Karpas-422 (cell line): ENCODE results near the gene TSEN2. TPM values are rescaled to one million over a fixed set of nuclear protein-coding genes. Genes with fewer than 3 reads are reported as not detected.

ENCODE experiments used
- DNase-seq: peaks from one replicate; pipeline ENCODE4 v3.0.0-alpha.2; 2015
- H2AFZ ChIP-seq: fragments of 200-600 bp; sonication (generic); 2 replicates; pipeline ENCODE4 v1.6.1; 2014; ENCODE audit warnings: antibody characterized with exemption, low read length, mixed read lengths
- H3K27ac ChIP-seq: fragments of 200-600 bp; sonication (generic); 2 replicates; pipeline ENCODE4 v1.5.1; 2014; ENCODE audit warnings: mild to moderate bottlenecking, low read length, moderate library complexity
- H3K27me3 ChIP-seq: fragments of 200-600 bp; sonication (generic); 2 replicates; pipeline ENCODE4 v1.6.1; 2014; ENCODE audit warnings: low read length, mixed read lengths
- H3K36me3 ChIP-seq: fragments of 200-600 bp; sonication (generic); 2 replicates; pipeline ENCODE4 v1.6.1; 2014; ENCODE audit warnings: low read length, mixed read lengths; ENCODE audit not compliant: insufficient read depth
- H3K4me1 ChIP-seq: fragments of 200-600 bp; sonication (generic); 2 replicates; pipeline ENCODE4 v1.6.1; 2014; ENCODE audit warnings: mild to moderate bottlenecking, low read length, mixed read lengths
- H3K4me2 ChIP-seq: fragments of 200-600 bp; sonication (generic); 2 replicates; pipeline ENCODE4 v1.6.1; 2014; ENCODE audit warnings: low read length, low read depth, mild to moderate bottlenecking; ENCODE audit not compliant: poor library complexity, severe bottlenecking
- H3K4me3 ChIP-seq: fragments of 200-600 bp; sonication (generic); 2 replicates; pipeline ENCODE4 v1.5.1; 2014; ENCODE audit warnings: mild to moderate bottlenecking, antibody characterized with exemption, low read length, mixed read lengths
- H3K79me2 ChIP-seq: fragments of 200-600 bp; sonication (generic); 2 replicates; pipeline ENCODE4 v1.6.1; 2014; ENCODE audit warnings: mild to moderate bottlenecking, low read length, mixed read lengths
- H3K9ac ChIP-seq: fragments of 200-600 bp; sonication (generic); 2 replicates; pipeline ENCODE4 v1.6.0; 2014; ENCODE audit warnings: low read length
- H3K9me2 ChIP-seq: fragments of 200-600 bp; sonication (generic), shearing (Covaris generic); replicated peaks from 2 replicates; pipeline ENCODE4 v1.6.0; 2014; ENCODE audit warnings: mild to moderate bottlenecking, low read length, moderate library complexity; ENCODE audit not compliant: insufficient read depth
- H3K9me3 ChIP-seq: fragments of 300-700, 200-600 bp; sonication (generic); 2 replicates; pipeline ENCODE4 v1.6.1; 2014; ENCODE audit warnings: low read length, mixed read lengths
- H4K20me1 ChIP-seq: fragments of 200-600 bp; sonication (generic); 2 replicates; pipeline ENCODE4 v1.6.1; 2014; ENCODE audit warnings: mild to moderate bottlenecking, antibody characterized with exemption, low read length, low read depth; ENCODE audit not compliant: insufficient read depth
- total RNA-seq: library from RNA; depleted of rRNA; stranded (reverse); fragments of >200 nt; shearing (Covaris generic); gene quantifications from 2 replicates; pipeline ENCODE4 v1.2.3, GENCODE V29; 2014; ENCODE audit warnings: low replicate concordance

The TSEN2 gene
- total RNA-seq, 1 experiment from 2014 or later = 19.3 TPM

DNA sequence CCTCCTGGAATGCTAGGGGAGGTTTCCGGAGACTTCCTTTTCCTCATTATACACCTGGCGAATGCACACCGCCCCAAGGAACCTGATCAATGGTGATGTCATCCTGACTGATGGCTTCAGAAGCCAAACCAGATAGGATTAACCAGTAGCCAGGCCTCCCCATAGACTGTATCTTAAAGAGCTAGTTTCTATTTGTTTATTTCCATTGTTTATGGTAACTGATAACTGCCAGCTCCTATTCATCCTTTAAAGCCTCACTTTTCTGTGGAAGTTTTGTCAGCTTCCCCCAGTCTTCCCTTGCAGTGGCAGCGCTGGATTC, 61.2 kb downstream of the TSEN2 start, which contains the start of gene MKRN2OS:
MKRN2OS (minus strand) TSS at position 27 of the 319 bp plus-strand sequence. CDS start 35 bp downstream, outside the sequence.
- H2AFZ ChIP-seq = no peak within 1 kb of the TSS
- no peak within 1 kb of the TSS for H3K4me2 ChIP-seq

DNA sequence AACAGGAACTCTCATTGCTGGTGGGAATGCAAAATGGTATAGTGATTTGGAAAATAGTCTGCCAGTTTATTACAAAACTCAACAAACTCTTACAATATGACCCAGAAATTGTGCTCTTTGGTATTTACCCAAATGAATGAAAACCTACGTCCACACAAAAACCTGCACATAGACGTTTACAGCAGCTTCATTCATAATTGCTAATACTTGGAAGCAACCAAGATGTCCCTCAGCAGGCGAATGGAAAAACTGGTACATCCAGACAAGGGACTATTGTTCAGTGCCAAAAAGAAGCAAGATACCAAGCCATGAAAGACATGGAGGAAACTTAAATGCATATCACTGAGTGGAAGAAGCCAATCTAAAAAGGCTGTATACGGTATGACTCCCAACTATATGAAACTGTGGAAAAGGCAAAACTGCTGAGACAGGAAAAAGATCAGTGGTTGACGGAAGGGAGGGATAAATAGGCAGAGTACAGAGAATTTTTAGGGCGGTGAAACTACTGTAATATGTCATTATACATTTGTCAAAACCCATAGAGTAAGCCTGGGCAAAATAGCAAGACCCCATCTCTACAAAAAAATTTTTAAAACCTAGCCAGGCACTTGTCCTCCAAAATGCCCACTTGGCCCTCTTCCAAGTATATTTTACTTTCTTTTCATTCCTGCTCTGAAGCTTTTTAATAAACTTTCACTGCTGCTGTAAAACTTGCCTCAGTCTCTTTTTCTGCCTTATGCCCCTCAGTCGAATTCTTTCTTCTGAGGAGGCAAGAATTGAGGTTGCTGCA, 65.9 kb downstream of the TSEN2 start:
- Histone ChIP-seq H3K4me1 (peaks cover 7% of the 10 kb centered on the region), H4K20me1 (no peaks in the 10 kb centered on the region), H3K9ac (no peak overlapping the region)

More for the DNA sequence above, 61.2 kb downstream of the TSEN2 start, which contains the start of gene MKRN2OS:
- Histone ChIP-seq H3K9me2 (no peaks in the 10 kb centered on the region), H3K4me3 (no peak within 1 kb of the TSS), H3K36me3 (no peaks in the 10 kb centered on the region), H3K79me2 (no peaks in the 10 kb centered on the region), H3K9me3 (no peaks in the 10 kb centered on the region), H4K20me1 (no peaks in the 10 kb centered on the region), H3K4me1 (peaks cover 6% of the 10 kb centered on the region), H3K27ac (no peak within 1 kb of the TSS), H3K9ac (no peak within 1 kb of the TSS), H3K27me3 (no peaks in the 10 kb centered on the region)
- DNase-seq = no peak

GRCh38 chr3:12553921-12554391, 69.7 kb downstream of the TSEN2 start:
- Histone ChIP-seq H3K79me2 (peaks cover 20% of the 10 kb centered on the region), H2AFZ (peak overlapping the region; percentile 98), H3K27ac (no peak overlapping the region), H3K9ac (peak overlapping the region; percentile 73), H4K20me1 (peaks cover 10% of the 10 kb centered on the region), H3K36me3 (no peaks in the 10 kb centered on the region), H3K9me2 (no peaks in the 10 kb centered on the region), H3K4me2 (peak overlapping the region; percentile 84), H3K9me3 (no peaks in the 10 kb centered on the region), H3K27me3 (no peaks in the 10 kb centered on the region), H3K4me3 (peak overlapping the region; percentile 70), H3K4me1 (peaks cover 26% of the 10 kb centered on the region)
- peak; percentile 59 for DNase-seq

More for the DNA sequence above, 65.9 kb downstream of the TSEN2 start:
- no peak overlapping the region for H3K27ac ChIP-seq
- H2AFZ ChIP-seq = no peak overlapping the region
- no peaks in the 10 kb centered on the region for H3K9me2 ChIP-seq
- H3K79me2 ChIP-seq = no peaks in the 10 kb centered on the region
- DNase-seq = no peak
- no peaks in the 10 kb centered on the region for H3K9me3 ChIP-seq
- no peak overlapping the region for H3K4me3 ChIP-seq
- no peaks in the 10 kb centered on the region for H3K36me3 ChIP-seq
- no peak overlapping the region for H3K4me2 ChIP-seq
- H3K27me3 ChIP-seq = no peaks in the 10 kb centered on the region

DNA sequence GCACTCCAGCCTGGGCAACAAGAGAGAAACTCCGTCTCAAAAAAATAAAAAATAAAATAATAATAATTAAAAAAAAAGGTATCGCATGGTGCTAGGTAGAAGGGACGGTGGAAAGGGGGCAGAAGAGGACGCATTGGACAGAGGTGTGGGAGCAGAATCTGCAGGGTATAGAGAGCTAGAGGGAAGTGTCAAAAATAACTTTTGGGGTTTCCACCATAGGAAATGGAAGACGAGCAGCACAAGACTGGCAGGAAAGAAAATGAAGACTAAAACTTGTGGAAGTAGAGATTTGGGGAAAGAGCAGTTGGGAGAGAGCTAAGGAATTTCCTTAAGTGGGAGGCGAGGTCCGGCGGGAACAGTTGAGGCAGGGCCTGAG, 72.0 kb downstream of the TSEN2 start:
- peak; percentile 50 for DNase-seq
- H3K4me2 ChIP-seq = peak overlapping the region; percentile 87
- peaks cover 44% of the 10 kb centered on the region for H3K79me2 ChIP-seq
- H3K27ac ChIP-seq = no peak overlapping the region
- H3K4me3 ChIP-seq = peak overlapping the region; percentile 80
- no peaks in the 10 kb centered on the region for H3K9me2 ChIP-seq
- H2AFZ ChIP-seq = peak overlapping the region; percentile 83
- no peaks in the 10 kb centered on the region for H3K9me3 ChIP-seq
- peaks cover 28% of the 10 kb centered on the region for H4K20me1 ChIP-seq
- peaks cover 50% of the 10 kb centered on the region for H3K4me1 ChIP-seq
- no peaks in the 10 kb centered on the region for H3K36me3 ChIP-seq
- peak overlapping the region; percentile 97 for H3K9ac ChIP-seq
- H3K27me3 ChIP-seq = no peaks in the 10 kb centered on the region

GRCh38 chr3:12556690-12557472, 72.6 kb downstream of the TSEN2 start, which contains the start of gene MKRN2:
Gene MKRN2, plus strand, starts transcription at chr3:12557087. Its CDS starts 64 bp downstream, at chr3:12557151.
- peak within 1 kb of the TSS; percentile 97 for H3K9ac ChIP-seq
- peak within 1 kb of the TSS; percentile 80 for H3K4me3 ChIP-seq
- peaks cover 49% of the 10 kb centered on the region for H3K79me2 ChIP-seq
- DNase-seq = peak; percentile 95
- H3K27me3 ChIP-seq = no peaks in the 10 kb centered on the region
- peaks cover 55% of the 10 kb centered on the region for H3K4me1 ChIP-seq
- H3K9me2 ChIP-seq = no peaks in the 10 kb centered on the region
- no peaks in the 10 kb centered on the region for H3K36me3 ChIP-seq
- no peaks in the 10 kb centered on the region for H3K9me3 ChIP-seq
- peak within 1 kb of the TSS; percentile 87 for H3K4me2 ChIP-seq
- peaks cover 28% of the 10 kb centered on the region for H4K20me1 ChIP-seq
- H2AFZ ChIP-seq = peak within 1 kb of the TSS; percentile 83
- peak within 1 kb of the TSS; percentile 72 for H3K27ac ChIP-seq

- H2AFZ ChIP-seq = peak overlapping the region; percentile 56; the same call in 1 of the 2 replicates
These were observed 73.3 kb downstream of the TSEN2 start for GRCh38 chr3:12557473-12558100.

DNA sequence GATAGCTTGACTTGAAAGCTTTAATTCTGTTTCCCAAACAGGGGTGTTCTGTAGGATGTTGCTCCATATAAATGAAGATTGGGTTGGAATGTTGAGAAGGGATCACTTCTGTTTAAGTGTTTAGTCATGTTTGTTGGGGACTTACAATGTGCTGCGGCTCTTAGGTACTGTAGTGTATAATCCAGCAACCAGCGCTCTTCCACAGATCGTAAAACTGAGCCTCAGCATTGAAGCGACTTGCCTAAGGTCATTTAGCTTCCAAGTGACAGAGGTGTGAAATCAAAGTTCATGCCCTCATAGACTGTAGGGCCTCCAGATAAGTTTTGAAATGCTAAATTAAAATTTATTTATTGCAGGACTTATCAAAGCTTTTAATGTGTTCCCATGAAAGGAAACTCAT, 74.4 kb downstream of the TSEN2 start:
- Histone ChIP-seq H3K9ac (peak overlapping the region; percentile 97), H3K36me3 (no peaks in the 10 kb centered on the region), H3K4me1 (peaks cover 57% of the 10 kb centered on the region), H2AFZ (no peak overlapping the region), H3K27me3 (no peaks in the 10 kb centered on the region), H3K9me2 (no peaks in the 10 kb centered on the region), H3K79me2 (peaks cover 66% of the 10 kb centered on the region), H3K9me3 (no peaks in the 10 kb centered on the region), H3K4me2 (peak overlapping the region; percentile 87), H3K27ac (0 out of 2 replicates have a peak overlapping the region, but pooled peaks have one; percentile 72), H4K20me1 (peaks cover 28% of the 10 kb centered on the region), H3K4me3 (peak overlapping the region; percentile 80)
- no peak for DNase-seq

More at GRCh38 chr3:12557473-12558100, 73.3 kb downstream of the TSEN2 start:
- Histone ChIP-seq H3K9ac (peak overlapping the region; percentile 97), H3K4me3 (peak overlapping the region; percentile 80), H3K79me2 (peaks cover 56% of the 10 kb centered on the region), H3K36me3 (no peaks in the 10 kb centered on the region), H3K9me2 (no peaks in the 10 kb centered on the region), H3K4me1 (peaks cover 60% of the 10 kb centered on the region), H4K20me1 (peaks cover 28% of the 10 kb centered on the region), H3K9me3 (no peaks in the 10 kb centered on the region), H3K4me2 (peak overlapping the region; percentile 87), H3K27ac (peak overlapping the region; percentile 72), H3K27me3 (no peaks in the 10 kb centered on the region)
- peak; percentile 57 for DNase-seq
